Endodermal cell (in vitro differentiated cells): ENCODE data around the gene NPLOC4. TPM values are rescaled to one million over a fixed set of nuclear protein-coding genes. Genes with fewer than 3 reads are reported as not detected.

Source experiments
- DNase-seq: peaks from one replicate; pipeline ENCODE4 v3.0.0-alpha.2; 2017
- H3K27ac ChIP-seq: 2 replicates; pipeline ENCODE4 v1.5.1; 2013; ENCODE audit warnings: mild to moderate bottlenecking, low read depth, low read length, moderate library complexity
- H3K27me3 ChIP-seq: 2 replicates; pipeline ENCODE4 v1.6.1; 2013; ENCODE audit warnings: mild to moderate bottlenecking, low read length, moderate library complexity; ENCODE audit not compliant: insufficient read depth, control insufficient read depth, poor library complexity, severe bottlenecking
- H3K36me3 ChIP-seq: 2 replicates; pipeline ENCODE4 v1.7.0; 2013; ENCODE audit warnings: mild to moderate bottlenecking, low read length, moderate library complexity; ENCODE audit not compliant: control insufficient read depth, insufficient read depth
- H3K4me1 ChIP-seq: one replicate; pipeline ENCODE4 v1.7.0; 2013; ENCODE audit warnings: low read length; ENCODE audit not compliant: control insufficient read depth, insufficient read depth
- H3K4me3 ChIP-seq: 2 replicates; pipeline ENCODE4 v1.5.1; 2013; ENCODE audit warnings: mild to moderate bottlenecking, low read length, moderate library complexity
- H3K9ac ChIP-seq: 2 replicates; pipeline ENCODE4 v1.6.1; 2013; ENCODE audit warnings: mild to moderate bottlenecking, low read length, moderate library complexity; ENCODE audit not compliant: poor library complexity, severe bottlenecking; ENCODE audit errors: extremely low read depth
- H3K9me3 ChIP-seq: 2 replicates; pipeline ENCODE4 v1.6.1; 2013; ENCODE audit warnings: mild to moderate bottlenecking, low read length, moderate library complexity; ENCODE audit not compliant: control insufficient read depth
- H3K27ac Mint-ChIP-seq: 2 replicates; pipeline ENCODE4 v1.8.0; 2020; ENCODE audit warnings: mixed read lengths
- H3K27me3 Mint-ChIP-seq: 2 replicates; pipeline ENCODE4 v1.8.0; 2021; ENCODE audit warnings: mild to moderate bottlenecking, mixed read lengths; ENCODE audit not compliant: insufficient read depth
- H3K36me3 Mint-ChIP-seq: 2 replicates; pipeline ENCODE4 v1.8.0; 2020; ENCODE audit warnings: low read depth, mixed read lengths
- H3K4me1 Mint-ChIP-seq: 2 replicates; pipeline ENCODE4 v1.8.0; 2020; ENCODE audit warnings: mixed read lengths
- H3K4me3 Mint-ChIP-seq: 2 replicates; pipeline ENCODE4 v1.8.0; 2020; ENCODE audit warnings: mild to moderate bottlenecking, moderate library complexity, mixed read lengths
- H3K9me3 Mint-ChIP-seq: 2 replicates; pipeline ENCODE4 v1.8.0; 2020; ENCODE audit warnings: mild to moderate bottlenecking, mixed read lengths
- CTCF ChIP-seq: fragments of 200-600 bp; sonication (generic); conservative IDR thresholded peaks from 2 replicates; pipeline ENCODE4 v1.5.0; 2021; ENCODE audit warnings: antibody characterized with exemption, mild to moderate bottlenecking
- WGBS, 2 experiments: methylation state at CpG; one replicate each; pipeline versions ENCODE4 v1.1.5 to v1.1.7; 2013; ENCODE audit warnings: missing lambda C conversion rate in 2 of 2, mixed read lengths in 1 of 2; ENCODE audit not compliant: insufficient coverage in 1 of 2, insufficient read length in 1 of 2; 5-methylcytosine and 5-hydroxymethylcytosine counted together
- total RNA-seq, 2 donors: library from RNA; stranded (reverse); fragmentation: NEBNext Ultra II Directional in 1 of 2; extraction: Animal tissue kit (Norgen Biotek cat#: 25700) in 1 of 2; gene quantifications; 2 replicates in 1 of 2; 3 replicates in 1 of 2; pipeline ENCODE4 v1.2.1, GENCODE V29; 2021

Gene NPLOC4
- total RNA-seq, 2 donors from 2014 or later = 113 to 118 TPM

DNA sequence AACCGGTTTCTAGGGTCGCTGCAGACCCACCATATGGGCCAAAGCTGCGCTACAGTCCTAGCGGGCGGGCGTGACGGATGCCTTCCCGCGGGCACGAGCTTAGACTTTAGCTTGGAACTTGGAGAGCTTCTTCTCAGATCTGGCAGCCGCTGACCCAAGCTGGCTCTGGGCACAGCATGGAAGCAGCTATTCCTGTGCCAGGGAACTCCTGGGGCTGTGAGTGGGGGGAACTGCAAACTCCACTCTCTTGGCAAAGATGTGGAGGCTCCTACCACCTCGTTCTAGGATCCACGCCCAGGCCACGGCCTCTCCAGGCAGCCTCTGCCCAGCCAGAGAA lies 93.6 kb downstream of the NPLOC4 start:
- H3K9ac ChIP-seq = no peak overlapping the region

DNA sequence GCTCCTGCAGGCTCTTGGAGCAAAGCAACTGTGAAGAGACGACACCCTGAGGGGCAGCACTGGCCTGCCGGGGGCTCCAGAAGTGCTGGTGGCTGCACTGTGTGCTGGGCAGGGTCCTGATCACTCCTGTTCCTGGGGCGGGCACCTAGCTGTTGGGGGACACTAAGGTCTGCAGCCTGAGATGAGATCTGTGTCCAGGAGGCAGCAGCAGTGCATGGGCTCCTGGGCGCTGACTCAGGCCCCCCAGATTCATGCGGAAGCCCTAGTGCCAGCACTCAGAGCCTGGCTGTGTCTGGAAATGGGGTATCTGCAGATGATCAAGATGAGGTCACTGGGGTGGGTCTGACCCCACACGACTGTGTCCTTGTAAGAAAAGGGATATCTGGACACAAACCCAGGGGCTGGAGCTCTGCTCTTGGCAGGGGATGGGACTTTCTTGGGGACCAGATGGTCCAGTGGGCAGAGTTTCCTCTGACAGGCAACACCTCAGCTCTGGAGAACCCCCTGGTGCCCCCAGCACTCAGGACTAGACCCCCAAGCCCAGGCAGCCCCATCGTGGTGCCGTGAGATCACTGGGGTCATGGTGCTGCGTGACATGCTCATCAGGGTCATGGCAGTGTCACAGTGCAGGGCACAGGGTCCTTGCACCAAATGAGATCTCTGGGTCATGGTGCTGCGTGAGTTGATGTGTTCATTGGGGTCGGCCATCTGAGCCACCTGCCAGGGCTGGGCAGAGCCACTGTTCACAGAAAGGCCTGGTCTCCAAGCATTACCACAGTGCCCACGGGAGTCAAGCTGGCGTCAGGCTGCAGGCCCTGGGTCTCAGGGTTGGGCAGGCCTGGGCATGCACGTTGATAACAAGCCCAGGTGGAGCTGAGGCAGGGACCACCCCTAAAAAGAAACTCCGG lies 94.2 kb downstream of the NPLOC4 start:
- no peaks in the 10 kb centered on the region for H3K27me3 Mint-ChIP-seq
- H3K9me3 ChIP-seq = no peaks in the 10 kb centered on the region
- no peak overlapping the region for H3K9ac ChIP-seq
- 93 to 98% methylated on average over 13 to 15 of the region's 15 CpGs for WGBS, 2 experiments
- H3K27ac ChIP-seq = no peak overlapping the region
- H3K4me1 Mint-ChIP-seq = no peaks in the 10 kb centered on the region
- H3K4me1 ChIP-seq = no peaks in the 10 kb centered on the region
- no peak overlapping the region for H3K4me3 ChIP-seq
- H3K36me3 Mint-ChIP-seq = peaks cover 18% of the 10 kb centered on the region
- no peak overlapping the region for H3K27ac Mint-ChIP-seq
- no peak for TF ChIP-seq CTCF
- peaks cover 14% of the 10 kb centered on the region for H3K36me3 ChIP-seq
- no peak overlapping the region for H3K4me3 Mint-ChIP-seq
- H3K27me3 ChIP-seq = no peaks in the 10 kb centered on the region
- DNase-seq = no peak
- no peaks in the 10 kb centered on the region for H3K9me3 Mint-ChIP-seq

More for the DNA sequence above, 93.6 kb downstream of the NPLOC4 start:
- TF ChIP-seq CTCF = no peak
- H3K9me3 ChIP-seq = no peaks in the 10 kb centered on the region
- peaks cover 19% of the 10 kb centered on the region for H3K36me3 ChIP-seq
- Mint-ChIP-seq H3K9me3 (no peaks in the 10 kb centered on the region), H3K36me3 (peaks cover 20% of the 10 kb centered on the region), H3K27me3 (no peaks in the 10 kb centered on the region), H3K4me1 (no peaks in the 10 kb centered on the region), H3K27ac (no peak overlapping the region), H3K4me3 (no peak overlapping the region)
- DNase-seq = no peak
- WGBS, 2 experiments = 94 to 95% methylated on average over 14 of the region's 14 CpGs
- H3K4me3 ChIP-seq = no peak overlapping the region
- no peaks in the 10 kb centered on the region for H3K27me3 ChIP-seq
- no peaks in the 10 kb centered on the region for H3K4me1 ChIP-seq
- no peak overlapping the region for H3K27ac ChIP-seq

- no peak overlapping the region for H3K4me3 Mint-ChIP-seq
- H3K27ac ChIP-seq = no peak overlapping the region
Observed at GRCh38 chr17:81541123-81541522, 95.8 kb downstream of the NPLOC4 start.

More at GRCh38 chr17:81541123-81541522, 95.8 kb downstream of the NPLOC4 start:
- DNase-seq = no peak
- H3K36me3 ChIP-seq = peaks cover 9% of the 10 kb centered on the region
- Mint-ChIP-seq H3K36me3 (peaks cover 10% of the 10 kb centered on the region), H3K9me3 (no peaks in the 10 kb centered on the region), H3K27ac (no peak overlapping the region), H3K4me1 (no peaks in the 10 kb centered on the region), H3K27me3 (peaks cover 6% of the 10 kb centered on the region)
- H3K4me3 ChIP-seq = no peak overlapping the region
- H3K9ac ChIP-seq = no peak overlapping the region
- no peak for TF ChIP-seq CTCF
- H3K9me3 ChIP-seq = no peaks in the 10 kb centered on the region
- 93 to 96% methylated on average over 14 to 16 of the region's 17 CpGs for WGBS, 2 experiments
- no peaks in the 10 kb centered on the region for H3K4me1 ChIP-seq
- peaks cover 2% of the 10 kb centered on the region for H3K27me3 ChIP-seq
